ENCODE data around the gene KCND3.
A peak's percentile ranks its signal among the peaks of the same experiment; 100 is the strongest.

KCND3 gene

DNA sequence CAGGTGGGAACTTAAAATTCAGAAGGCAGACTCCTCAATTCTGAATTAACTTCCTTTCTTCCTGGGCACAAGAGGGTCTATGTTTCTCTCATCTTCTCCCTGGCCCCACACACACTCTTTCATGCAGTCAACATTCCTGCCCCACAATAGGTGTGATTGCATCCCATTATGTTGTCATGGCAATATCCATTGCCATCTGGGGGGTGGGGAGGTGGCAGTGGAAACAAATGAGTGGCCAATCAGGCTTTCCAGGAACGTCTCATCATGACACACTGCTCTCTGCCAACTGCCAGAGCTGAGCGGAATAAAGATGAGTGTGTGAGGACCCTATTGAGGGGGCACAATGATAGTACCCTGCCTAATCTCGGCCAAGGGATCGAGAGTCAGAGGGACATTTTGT, 80.4 kb downstream of the KCND3 start:
- no peak for DNase-seq

- DNase-seq = no peak
These were observed 81.4 kb downstream of the KCND3 start for GRCh38 chr1:111908011-111908621.

DNA sequence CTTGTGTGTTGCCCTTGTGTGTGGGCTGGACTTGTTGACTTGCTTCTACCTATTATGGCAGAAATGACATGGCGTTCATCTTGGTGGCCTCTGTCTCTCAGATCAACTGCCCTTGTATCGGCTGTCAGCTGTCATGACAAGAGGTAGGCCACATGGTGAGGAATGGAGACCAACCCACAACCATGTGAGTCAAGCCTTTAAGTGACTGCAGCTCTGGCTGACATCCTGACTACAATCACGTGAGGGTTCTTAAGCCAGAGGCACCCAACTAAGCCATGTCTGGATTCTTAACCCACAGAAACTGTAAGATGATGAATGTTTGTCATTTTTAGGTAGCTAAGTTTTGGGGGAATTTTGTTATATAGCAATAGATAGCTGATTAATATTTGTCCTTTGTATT, 82.1 kb downstream of the KCND3 start:
- DNase-seq = no peak

GRCh38 chr1:111906816-111907215, 82.7 kb downstream of the KCND3 start:
- no peak for DNase-seq

DNA sequence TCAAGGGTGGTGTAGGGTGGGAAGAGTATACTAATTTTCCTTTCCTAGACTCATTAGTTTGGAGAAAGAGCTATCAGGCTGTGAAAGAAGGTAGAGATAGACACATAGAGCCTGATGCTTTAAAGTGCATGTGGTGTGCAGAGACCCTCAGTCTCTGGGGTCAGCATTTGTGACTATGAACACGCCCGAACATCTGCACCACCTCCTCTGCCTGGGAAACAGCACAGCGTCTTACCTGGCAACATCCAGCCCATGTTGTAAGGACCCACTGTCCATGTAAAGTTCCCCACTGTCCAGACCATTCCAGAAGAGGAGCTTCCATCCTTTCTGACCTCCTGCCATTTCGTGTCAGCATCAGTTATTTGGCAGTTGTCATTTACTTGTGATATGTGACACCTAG, 83.4 kb downstream of the KCND3 start:
- DNase-seq = no peak

DNA sequence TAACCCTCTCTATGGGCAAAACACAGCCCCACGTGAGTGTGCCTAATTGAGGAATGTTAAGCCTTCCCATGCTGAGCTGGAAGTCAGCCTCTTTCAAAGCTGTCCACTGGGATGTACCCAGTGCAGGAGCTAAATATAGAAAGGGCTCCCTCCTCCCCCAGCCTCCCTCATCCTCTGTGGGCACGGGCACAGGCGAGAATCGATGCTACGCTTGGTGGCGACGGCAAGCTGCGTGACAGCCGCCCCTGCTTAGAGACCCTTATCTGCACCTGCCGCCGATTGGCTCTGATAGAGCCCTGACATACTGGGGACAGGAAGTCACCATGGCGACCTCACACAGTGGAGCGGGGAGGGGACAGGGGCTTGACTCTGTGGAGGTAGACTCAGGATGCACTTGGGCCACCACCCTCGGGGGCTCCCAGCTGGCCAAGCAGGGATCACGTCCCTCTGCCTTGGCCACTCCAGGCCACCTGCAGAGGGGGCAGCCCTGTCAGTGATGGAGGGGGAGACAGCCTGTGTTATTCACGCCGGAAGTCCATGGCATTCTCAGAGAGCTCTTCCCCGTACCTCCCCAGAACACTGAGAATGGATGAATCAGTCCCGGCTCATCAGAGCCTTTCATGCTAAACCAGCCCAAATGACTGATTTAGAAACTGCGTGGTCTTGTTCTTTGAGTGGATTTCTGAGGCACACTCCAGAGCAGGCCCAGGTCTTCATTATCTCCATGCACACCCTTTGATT, 84.8 kb downstream of the KCND3 start:
- peak; percentile 92 for DNase-seq

- peak; percentile 18 for DNase-seq
These were observed 85.5 kb downstream of the KCND3 start for GRCh38 chr1:111903871-111904449.

DNA sequence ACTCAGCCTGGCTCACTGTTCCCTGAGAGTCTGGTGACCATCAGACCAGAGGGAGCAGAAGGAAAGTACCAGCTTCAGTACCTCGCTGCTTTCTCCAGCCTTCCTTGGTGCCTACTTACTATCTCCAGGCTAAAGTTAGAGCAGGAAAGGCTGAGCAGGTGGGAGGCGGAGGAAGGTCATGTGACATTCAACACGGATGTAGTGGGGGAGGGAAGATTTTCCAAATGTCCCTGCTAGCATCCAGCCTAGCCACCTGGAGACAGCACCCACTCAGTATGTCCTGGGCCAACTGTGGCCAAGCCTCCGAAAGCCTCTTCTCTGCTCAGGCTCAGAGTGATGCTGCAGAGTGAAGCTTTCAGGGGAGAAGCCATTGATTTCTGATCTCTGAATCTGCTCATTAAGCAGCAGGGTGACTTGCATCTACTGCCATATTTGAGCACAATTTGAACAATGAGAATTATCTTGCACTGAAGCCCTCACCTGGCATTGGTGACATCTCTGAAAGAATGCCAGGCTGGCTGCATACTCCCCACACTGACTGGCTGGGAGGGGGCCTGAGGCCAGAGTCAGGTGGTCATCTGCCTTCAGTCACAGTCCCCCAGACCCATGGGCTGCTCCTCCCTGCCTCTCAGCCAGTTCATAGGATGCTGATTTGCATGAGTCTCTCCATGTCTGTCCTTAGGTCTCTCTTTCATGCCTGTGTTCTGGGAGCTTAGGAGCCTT, 86.2 kb downstream of the KCND3 start:
- no peak for DNase-seq

GRCh38 chr1:111895469-111895868, 94.0 kb downstream of the KCND3 start:
- no peak for DNase-seq

DNA sequence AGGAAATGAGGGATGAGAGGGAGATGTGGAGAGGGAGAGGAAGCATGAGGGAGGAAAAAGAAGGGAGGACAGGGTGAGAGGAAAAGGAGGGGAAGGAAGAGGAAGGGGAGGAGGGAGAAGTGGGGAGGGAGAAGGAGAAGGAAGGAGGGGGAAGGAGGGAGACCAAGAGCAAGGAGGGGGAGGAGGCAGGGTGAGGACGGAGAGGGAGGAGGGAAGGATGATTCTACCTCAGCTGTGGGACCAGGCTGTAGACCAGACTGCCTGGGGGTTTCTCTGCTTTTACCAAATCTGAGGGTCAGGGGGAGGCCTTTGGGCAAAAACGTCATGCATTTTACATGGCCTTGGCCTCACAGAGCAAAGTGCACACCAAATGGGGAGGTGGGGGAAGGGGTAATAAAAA, 94.5 kb downstream of the KCND3 start:
- DNase-seq = no peak

- DNase-seq = no peak
These were observed 95.0 kb downstream of the KCND3 start for GRCh38 chr1:111894497-111894896.

- no peak for DNase-seq
These were observed 97.9 kb downstream of the KCND3 start for GRCh38 chr1:111891566-111891965.

- no peak for DNase-seq
These were observed 100.6 kb downstream of the KCND3 start for GRCh38 chr1:111888740-111889376.

DNA sequence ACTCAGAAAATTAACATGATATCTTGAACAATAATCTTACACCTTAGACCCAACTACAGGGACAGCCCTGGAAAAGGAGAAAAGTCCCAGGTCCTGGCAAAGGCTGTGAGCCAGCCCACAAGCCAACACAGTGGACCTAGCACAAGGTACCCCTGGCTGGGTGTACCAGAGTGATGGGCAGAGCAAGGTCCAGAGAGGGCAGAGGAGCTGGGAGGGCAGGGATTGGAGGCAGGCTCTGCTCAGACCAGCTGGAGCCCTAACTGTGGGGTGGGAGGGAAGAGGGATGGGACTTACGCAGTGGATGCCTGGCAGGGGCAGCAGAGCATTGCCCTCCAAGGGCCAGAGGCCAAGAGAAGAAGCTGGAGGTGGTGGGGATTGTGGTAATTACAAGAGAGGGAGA, 101.6 kb downstream of the KCND3 start:
- no peak for DNase-seq

DNA sequence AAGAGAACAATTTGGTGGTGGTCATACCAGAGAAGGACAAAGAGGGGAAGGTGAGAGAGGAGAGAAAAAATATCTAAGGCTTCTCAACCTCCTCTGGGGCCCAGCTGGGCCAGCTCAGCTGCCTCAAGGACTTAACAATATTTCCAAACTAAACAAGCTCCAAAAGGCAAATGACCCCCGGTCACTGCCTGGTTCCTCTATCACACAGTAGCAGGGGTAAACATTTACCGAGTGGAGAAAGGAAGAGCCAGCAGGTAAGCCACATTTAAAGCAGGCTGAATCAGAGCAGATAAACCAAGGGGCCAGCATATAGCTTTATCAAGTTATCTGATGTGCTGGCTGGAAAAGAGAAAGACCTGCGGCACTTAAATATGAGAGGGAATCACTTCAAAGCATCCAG, 102.1 kb downstream of the KCND3 start:
- DNase-seq = no peak

GRCh38 chr1:111886741-111887140, 102.7 kb downstream of the KCND3 start:
- DNase-seq = no peak

- DNase-seq = no peak
These were observed 104.6 kb downstream of the KCND3 start for GRCh38 chr1:111884772-111885443.

GRCh38 chr1:111882986-111883560, 106.4 kb downstream of the KCND3 start:
- peak; percentile 80 for DNase-seq

DNA sequence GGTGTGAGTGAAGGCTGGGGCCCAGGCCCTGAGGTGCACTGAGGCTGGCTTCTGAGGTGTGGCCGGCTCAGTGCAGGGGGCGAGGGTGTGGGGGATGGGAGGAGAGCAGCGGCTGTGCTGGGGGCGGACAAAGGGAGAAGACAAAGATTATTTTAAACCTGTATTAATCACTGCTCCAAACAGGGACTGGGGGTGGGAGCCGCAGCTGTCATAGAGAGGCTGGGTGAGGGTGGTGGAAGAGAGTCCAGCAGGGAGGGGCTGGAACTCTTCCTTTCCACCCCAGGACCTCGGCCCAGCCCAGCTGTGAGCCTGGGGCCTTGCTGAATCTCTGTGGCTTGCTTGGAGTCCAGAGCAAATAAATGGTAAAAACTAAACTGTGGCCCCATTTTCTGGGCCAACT, 106.9 kb downstream of the KCND3 start:
- DNase-seq = no peak

DNA sequence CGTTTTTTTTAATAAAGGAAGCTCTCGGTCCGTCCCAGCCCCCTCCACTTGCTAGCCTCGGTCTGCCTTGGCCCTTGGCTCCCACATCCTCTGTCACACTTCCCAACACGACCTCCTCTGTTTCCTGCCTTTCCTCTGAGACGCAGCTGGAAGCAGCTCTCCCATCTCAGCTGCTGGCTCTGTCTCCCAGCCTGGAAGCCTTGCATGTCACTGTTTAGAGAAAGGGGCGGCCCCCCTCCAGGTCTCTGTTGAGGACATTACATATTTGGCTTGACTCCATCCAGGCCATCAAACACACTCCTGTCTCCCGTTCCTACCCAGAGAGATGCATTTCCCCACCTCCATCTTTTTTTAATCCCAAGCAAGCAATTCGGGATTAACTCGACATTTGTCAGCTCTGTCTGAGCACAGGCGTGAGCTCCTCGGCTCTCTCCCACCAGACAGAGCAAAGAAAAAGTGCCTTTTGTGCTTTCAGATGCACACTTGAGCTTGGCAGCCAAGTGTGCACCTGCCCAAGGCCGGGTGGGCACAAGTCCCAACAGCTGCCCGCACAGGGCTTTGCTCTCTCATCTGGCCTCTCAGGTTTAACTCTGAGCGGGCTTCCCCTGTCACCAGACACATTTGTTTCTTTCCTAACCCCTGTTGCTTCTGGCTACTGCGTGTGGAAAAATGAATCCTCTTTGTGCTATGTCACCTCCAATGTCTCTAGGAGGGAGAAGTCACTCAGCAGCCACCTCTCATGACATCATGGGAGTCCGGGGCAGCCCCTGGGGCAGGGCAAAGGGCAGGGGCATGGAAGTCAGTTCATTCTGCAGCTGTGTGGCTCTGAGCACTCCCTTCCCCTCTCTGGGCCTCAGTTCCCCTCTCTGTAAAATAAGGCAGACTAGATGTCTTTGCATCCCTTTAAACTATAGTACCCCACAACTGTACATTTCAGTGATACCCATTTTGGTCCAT, 108.3 kb downstream of the KCND3 start:
- DNase-seq = peak; percentile 99

DNA sequence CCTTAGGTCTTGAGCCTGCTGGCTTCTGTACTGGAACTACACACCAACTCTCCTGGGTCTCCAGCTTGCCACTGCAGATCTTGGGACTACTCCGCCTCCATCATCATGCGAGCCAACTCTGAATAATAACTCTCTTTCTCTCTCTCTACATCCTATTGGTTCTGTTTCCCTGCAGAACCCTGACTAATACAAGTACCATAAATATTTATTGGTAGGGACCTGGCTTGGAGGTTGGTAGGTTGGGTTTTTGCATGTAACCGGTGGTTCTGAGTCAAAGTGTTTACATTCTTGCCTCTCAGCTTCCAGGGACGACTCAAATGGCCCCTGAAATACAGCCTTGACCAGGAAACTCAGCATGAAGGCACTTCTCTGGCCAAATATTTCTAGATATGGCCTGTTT, 110.4 kb downstream of the KCND3 start:
- DNase-seq = peak; percentile 40
